ENCODE measurements around the gene COL13A1.

GRCh38 chr10:69838853-69839252 lies 37.1 kb downstream of the COL13A1 start:
- no peak for TF ChIP-seq CTCF (IDR thresholded peaks at IDR 0.05)
- TF ChIP-seq POLR2A (IDR thresholded peaks at IDR 0.05), result no peak

Data from adrenal gland (tissue), 5 donors.